Liver (tissue), 9 donors: ENCODE measurements around the gene MARVELD2. TPM values are rescaled to one million over a fixed set of nuclear protein-coding genes. Genes with fewer than 3 reads are reported as not detected.

ENCODE experiments used
- DNase-seq: peaks from one replicate; pipeline ENCODE4 v3.0.0-alpha.2; 2017; ENCODE audit warnings: low spot score
- H3K27ac ChIP-seq, 2 donors: one replicate each; pipeline ENCODE4 v1.7.0; 2013; ENCODE audit warnings: inconsistent platforms in 2 of 2, low read length in 2 of 2, control low read depth in 1 of 2, low read depth in 1 of 2, mild to moderate bottlenecking in 1 of 2
- H3K27me3 ChIP-seq, 4 donors: one replicate each; pipeline versions ENCODE4 v1.6.1 to v1.7.0; 2013; ENCODE audit warnings: low read length in 3 of 4, inconsistent platforms in 1 of 4, mild to moderate bottlenecking in 1 of 4, moderate library complexity in 1 of 4; ENCODE audit not compliant: control insufficient read depth in 4 of 4, insufficient read depth in 4 of 4
- H3K36me3 ChIP-seq, 4 donors: one replicate each; pipeline versions ENCODE4 v1.6.1 to v1.7.0; 2013; ENCODE audit warnings: low read length in 3 of 4, mild to moderate bottlenecking in 3 of 4, low read depth in 1 of 4, moderate library complexity in 1 of 4; ENCODE audit not compliant: control insufficient read depth in 4 of 4, insufficient read depth in 3 of 4
- H3K4me1 ChIP-seq, 4 donors: one replicate each; pipeline versions ENCODE4 v1.6.1 to v1.7.0; 2013; ENCODE audit warnings: low read length in 3 of 4, mild to moderate bottlenecking in 3 of 4, moderate library complexity in 1 of 4; ENCODE audit not compliant: control insufficient read depth in 4 of 4, insufficient read depth in 4 of 4
- H3K4me3 ChIP-seq, 3 donors: one replicate each; pipeline versions ENCODE4 v1.6.1 to v1.7.0; 2013; ENCODE audit warnings: low read length in 3 of 3, control low read depth in 1 of 3, low read depth in 1 of 3, mild to moderate bottlenecking in 1 of 3
- H3K9ac ChIP-seq, 2 donors: one replicate each; pipeline ENCODE4 v1.7.0; 2013; ENCODE audit warnings: low read length in 2 of 2, mild to moderate bottlenecking in 2 of 2, moderate library complexity in 2 of 2, control low read depth in 1 of 2, low read depth in 1 of 2
- H3K9me3 ChIP-seq, 4 donors: one replicate each; pipeline versions ENCODE4 v1.6.1 to v1.7.0; 2013; ENCODE audit warnings: low read length in 3 of 4; ENCODE audit not compliant: control insufficient read depth in 4 of 4
- EGR1 ChIP-seq, 2 donors: IDR thresholded peaks; 2 replicates each; pipeline ENCODE4 v1.6.1; 2016 to 2018; ENCODE audit warnings: antibody characterized with exemption in 2 of 2, low read depth in 2 of 2
- FOXA1 ChIP-seq: IDR thresholded peaks from 2 replicates; pipeline ENCODE4 v1.6.1; 2016; ENCODE audit warnings: antibody characterized with exemption
- FOXA2 ChIP-seq: IDR thresholded peaks from 2 replicates; pipeline ENCODE4 v1.6.1; 2016; ENCODE audit warnings: antibody characterized with exemption
- GABPA ChIP-seq, 2 donors: IDR thresholded peaks in 1 of 2; conservative IDR thresholded peaks in 1 of 2; 2 replicates each; pipeline ENCODE4 v1.6.1; 2016; ENCODE audit warnings: antibody characterized with exemption in 2 of 2, mild to moderate bottlenecking in 1 of 2, moderate library complexity in 1 of 2
- HNF4A ChIP-seq, 2 donors: conservative IDR thresholded peaks; 2 replicates each; pipeline ENCODE4 v1.6.1; 2016; ENCODE audit warnings: antibody characterized with exemption in 2 of 2, mild to moderate bottlenecking in 2 of 2
- HNF4G ChIP-seq: IDR thresholded peaks from 2 replicates; pipeline ENCODE4 v1.6.1; 2016; ENCODE audit warnings: antibody characterized with exemption
- JUND ChIP-seq, 2 donors: IDR thresholded peaks; 2 replicates each; pipeline ENCODE4 v1.6.1; 2016; ENCODE audit warnings: antibody characterized with exemption in 2 of 2
- NR2F2 ChIP-seq: IDR thresholded peaks from 2 replicates; pipeline ENCODE4 v1.6.1; 2016; ENCODE audit warnings: antibody characterized with exemption
- RAD21 ChIP-seq, 2 donors: IDR thresholded peaks; 2 replicates each; pipeline ENCODE4 v1.6.1; 2016; ENCODE audit warnings: antibody characterized with exemption in 2 of 2, mild to moderate bottlenecking in 2 of 2
- RXRA ChIP-seq, 2 donors: IDR thresholded peaks; 2 replicates each; pipeline ENCODE4 v1.6.1; 2017 to 2018; ENCODE audit warnings: antibody characterized with exemption in 2 of 2, mild to moderate bottlenecking in 1 of 2
- SP1 ChIP-seq: IDR thresholded peaks from 2 replicates; pipeline ENCODE4 v1.6.1; 2018; ENCODE audit warnings: antibody characterized with exemption, mild to moderate bottlenecking
- TAF1 ChIP-seq: conservative IDR thresholded peaks from 2 replicates; pipeline ENCODE4 v1.6.1; 2016; ENCODE audit warnings: antibody characterized with exemption, mild to moderate bottlenecking
- YY1 ChIP-seq: IDR thresholded peaks from 2 replicates; pipeline ENCODE4 v1.6.1; 2016; ENCODE audit warnings: antibody characterized with exemption, mild to moderate bottlenecking
- WGBS: extraction: QIAGEN DNeasy Blood & Tissue Kit; methylation state at CpG from one replicate; pipeline ENCODE4 v1.1.7; 2013; 5-methylcytosine and 5-hydroxymethylcytosine counted together
- polyA plus RNA-seq, 2 donors: library from polyadenylated mRNA; stranded (reverse) in 1 of 2; unstranded in 1 of 2; fragments of 200-250 nt in 1 of 2; fragments of >200 nt in 1 of 2; fragmentation: Nextera tagmentation in 1 of 2; extraction: Ambion mirVana in 1 of 2; gene quantifications; one replicate each; pipeline versions ENCODE4 v1.2.1 to v1.2.3, GENCODE V29; 2013 to 2015
- total RNA-seq, 2 donors: library from RNA; depleted of rRNA; stranded (reverse); fragments of >200 nt; gene quantifications; one replicate each; pipeline ENCODE4 v1.2.3, GENCODE V29; 2014
- TF ChIP-seq, protein P1 (sequence below): IDR thresholded peaks from 2 replicates; pipeline ENCODE4 v1.6.1; 2016; ENCODE audit warnings: antibody characterized with exemption
- TF ChIP-seq, protein P2 (sequence below): fragments of 150-350 bp; IDR thresholded peaks from 2 replicates; pipeline ENCODE4 v1.5.1; 2017; ENCODE audit warnings: improper control_type of control experiment, low read depth, low read length; ENCODE audit not compliant: missing input control
- TF ChIP-seq, protein P3 (sequence below): IDR thresholded peaks from 2 replicates; pipeline ENCODE4 v1.6.1; 2016; ENCODE audit warnings: antibody characterized with exemption
- TF ChIP-seq, protein P4 (sequence below): IDR thresholded peaks from 2 replicates; pipeline ENCODE4 v1.6.1; 2016; ENCODE audit warnings: antibody characterized with exemption, mild to moderate bottlenecking
- TF ChIP-seq, protein P5 (sequence below): IDR thresholded peaks from 2 replicates; pipeline ENCODE4 v1.6.1; 2016; ENCODE audit warnings: antibody characterized with exemption
- donor health status: healthy.
- donor health status: healthy.
- donor health status: healthy.
- donor health status: healthy.
- donor health status: healthy.

MARVELD2 gene
- total and polyA plus RNA-seq, 4 donors, result 9.4 to 20.2 (median 12.3) TPM

DNA sequence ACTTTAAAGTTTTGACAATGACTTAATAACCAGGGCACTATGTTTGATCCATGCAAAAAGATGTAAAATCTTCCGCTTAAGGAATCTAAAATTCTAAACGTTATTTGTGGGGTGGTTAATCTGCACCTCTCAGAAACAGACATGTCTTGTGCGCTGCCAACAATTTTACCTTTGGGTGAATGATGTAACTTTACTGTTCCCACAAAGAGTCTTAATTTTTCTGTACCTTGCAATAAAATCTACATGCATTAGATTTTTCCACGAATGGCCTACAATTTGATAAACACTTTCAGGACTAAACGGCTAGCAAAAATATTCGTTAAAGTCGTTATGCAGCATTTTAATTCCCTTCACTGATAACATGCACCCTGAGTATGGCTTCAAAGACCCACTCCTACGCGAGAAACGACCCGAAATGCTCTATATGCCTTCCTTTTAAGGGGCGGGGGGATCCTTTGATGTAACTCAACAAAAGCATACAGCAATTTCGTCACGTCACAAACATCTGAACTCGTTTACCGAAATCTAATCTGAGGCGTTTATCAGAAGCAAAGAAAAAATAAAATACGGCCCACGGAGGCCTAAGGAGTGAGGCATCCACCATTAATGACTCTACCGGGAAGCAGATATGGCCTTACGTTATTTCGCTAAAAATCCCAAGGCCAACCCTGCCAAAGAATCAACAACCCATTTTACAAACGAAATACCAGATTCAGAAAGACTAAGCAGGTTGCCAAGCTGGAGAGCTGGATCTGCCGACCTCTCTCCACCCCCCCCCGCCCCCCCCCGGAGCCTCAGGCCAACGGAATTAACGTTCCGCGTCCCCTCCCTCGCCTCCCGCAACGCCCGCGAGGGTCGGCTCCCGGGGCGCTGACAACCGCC is 46.2 kb upstream of the MARVELD2 start:
- H3K9me3 ChIP-seq, result no peaks in the 10 kb centered on the region
- H3K36me3 ChIP-seq, result peaks cover 4 to 22% (median 16%) of the 10 kb centered on the region in 4 donors
- H3K27ac ChIP-seq, result peak overlapping the region; percentile 78 to 98
- TF ChIP-seq HNF4G (no peak), GABPA (IDR thresholded peaks at IDR 0.05 in 1 of 2, conservative IDR thresholded peaks at IDR 0.05 in 1 of 2) (no peak), FOXA2 (no peak), EGR1 (IDR thresholded peaks at IDR 0.05; ENCODE audit: low read depth in 2 of 2) (no peak)
- TF ChIP-seq, protein P1, sequence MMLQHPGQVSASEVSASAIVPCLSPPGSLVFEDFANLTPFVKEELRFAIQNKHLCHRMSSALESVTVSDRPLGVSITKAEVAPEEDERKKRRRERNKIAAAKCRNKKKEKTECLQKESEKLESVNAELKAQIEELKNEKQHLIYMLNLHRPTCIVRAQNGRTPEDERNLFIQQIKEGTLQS, result peak; percentile 19
- DNase-seq, result no peak
- H3K9ac ChIP-seq, result peak overlapping the region; percentile 87 to 96
- H3K4me1 ChIP-seq, result peaks cover 0 to 22% (median 17%) of the 10 kb centered on the region in 4 donors
- peak overlapping the region; percentile 78 to 95 (median 82) for H3K4me3 ChIP-seq
- 3% methylated on average over 39 of the region's 39 CpGs for WGBS
- no peaks in the 10 kb centered on the region for H3K27me3 ChIP-seq

DNA sequence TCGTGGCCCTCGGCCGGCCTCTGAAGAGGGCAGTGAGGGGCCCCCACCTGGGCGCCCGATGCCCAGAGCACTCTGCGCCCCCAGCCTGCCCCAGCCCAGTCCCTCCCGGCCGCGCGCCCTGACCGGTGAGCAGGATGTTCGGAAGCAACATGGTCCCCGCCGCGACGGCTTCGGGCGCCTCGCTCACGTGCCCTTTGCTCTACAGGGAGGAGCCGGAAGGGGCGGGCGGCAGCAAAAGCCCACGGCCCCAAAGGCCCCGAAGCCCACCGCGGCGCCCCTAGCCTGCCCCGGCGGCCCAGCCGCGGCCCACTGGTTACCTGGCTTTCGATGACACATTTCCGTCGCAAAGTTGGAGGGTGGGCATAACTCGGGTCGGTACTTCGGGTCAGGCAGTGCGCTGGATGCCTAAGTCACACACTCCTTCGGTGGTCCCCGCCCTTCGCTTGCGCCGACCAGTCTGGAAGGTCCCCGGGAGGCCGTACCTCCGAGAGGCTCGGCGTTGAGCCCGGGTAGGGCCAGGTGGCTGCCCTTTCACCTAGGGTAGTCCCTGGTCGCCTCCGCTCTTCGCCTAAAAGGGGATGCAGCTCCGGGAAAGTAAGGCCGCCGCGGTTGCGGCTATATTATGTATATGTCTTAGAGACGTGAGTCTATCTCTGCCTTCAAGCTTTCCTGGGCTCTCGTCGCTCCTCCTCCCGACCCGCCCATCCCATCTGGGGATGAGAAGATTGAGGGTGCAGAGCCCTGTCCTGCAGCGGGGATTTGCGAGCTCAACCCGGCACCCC is 45.4 kb upstream of the MARVELD2 start, which contains the start of the genes AK6, RAD17 and TAF9:
TSS of gene AK6 (minus strand) at position 181 of the 782 bp plus-strand sequence. CDS start at position 151, 30 bp downstream.
TSS of gene RAD17 (plus strand) at position 479 of the 782 bp plus-strand sequence. CDS start 2,391 bp downstream, outside the sequence.
TSS of gene TAF9 (minus strand) at position 181 of the 782 bp plus-strand sequence. CDS start 3,783 bp downstream, outside the sequence.
- TF ChIP-seq, protein P2, sequence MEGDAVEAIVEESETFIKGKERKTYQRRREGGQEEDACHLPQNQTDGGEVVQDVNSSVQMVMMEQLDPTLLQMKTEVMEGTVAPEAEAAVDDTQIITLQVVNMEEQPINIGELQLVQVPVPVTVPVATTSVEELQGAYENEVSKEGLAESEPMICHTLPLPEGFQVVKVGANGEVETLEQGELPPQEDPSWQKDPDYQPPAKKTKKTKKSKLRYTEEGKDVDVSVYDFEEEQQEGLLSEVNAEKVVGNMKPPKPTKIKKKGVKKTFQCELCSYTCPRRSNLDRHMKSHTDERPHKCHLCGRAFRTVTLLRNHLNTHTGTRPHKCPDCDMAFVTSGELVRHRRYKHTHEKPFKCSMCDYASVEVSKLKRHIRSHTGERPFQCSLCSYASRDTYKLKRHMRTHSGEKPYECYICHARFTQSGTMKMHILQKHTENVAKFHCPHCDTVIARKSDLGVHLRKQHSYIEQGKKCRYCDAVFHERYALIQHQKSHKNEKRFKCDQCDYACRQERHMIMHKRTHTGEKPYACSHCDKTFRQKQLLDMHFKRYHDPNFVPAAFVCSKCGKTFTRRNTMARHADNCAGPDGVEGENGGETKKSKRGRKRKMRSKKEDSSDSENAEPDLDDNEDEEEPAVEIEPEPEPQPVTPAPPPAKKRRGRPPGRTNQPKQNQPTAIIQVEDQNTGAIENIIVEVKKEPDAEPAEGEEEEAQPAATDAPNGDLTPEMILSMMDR, result no peak
- peak; percentile 36 to 69 for TF ChIP-seq RXRA (IDR thresholded peaks at IDR 0.05)
- no peak for TF ChIP-seq EGR1 (IDR thresholded peaks at IDR 0.05; ENCODE audit: low read depth in 2 of 2)
- TF ChIP-seq NR2F2, result peak; percentile 62
- TF ChIP-seq HNF4G, result no peak
- TF ChIP-seq, protein P3, sequence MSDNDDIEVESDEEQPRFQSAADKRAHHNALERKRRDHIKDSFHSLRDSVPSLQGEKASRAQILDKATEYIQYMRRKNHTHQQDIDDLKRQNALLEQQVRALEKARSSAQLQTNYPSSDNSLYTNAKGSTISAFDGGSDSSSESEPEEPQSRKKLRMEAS, result no peak
- TF ChIP-seq RAD21 (IDR thresholded peaks at IDR 0.05), result peak; percentile 23 to 33
- TF ChIP-seq, protein P1, result no peak
- TF ChIP-seq GABPA (IDR thresholded peaks at IDR 0.05 in 1 of 2, conservative IDR thresholded peaks at IDR 0.05 in 1 of 2), result peak in 1 of 2 donors; percentile 76
- TF ChIP-seq TAF1, result no peak
- peak in 1 of 2 donors; percentile 9 for TF ChIP-seq JUND (IDR thresholded peaks at IDR 0.05)
- TF ChIP-seq SP1, result peak; percentile 57
- TF ChIP-seq FOXA1, result no peak
- TF ChIP-seq FOXA2, result no peak
- TF ChIP-seq YY1, result peak; percentile 76
- TF ChIP-seq, protein P4, sequence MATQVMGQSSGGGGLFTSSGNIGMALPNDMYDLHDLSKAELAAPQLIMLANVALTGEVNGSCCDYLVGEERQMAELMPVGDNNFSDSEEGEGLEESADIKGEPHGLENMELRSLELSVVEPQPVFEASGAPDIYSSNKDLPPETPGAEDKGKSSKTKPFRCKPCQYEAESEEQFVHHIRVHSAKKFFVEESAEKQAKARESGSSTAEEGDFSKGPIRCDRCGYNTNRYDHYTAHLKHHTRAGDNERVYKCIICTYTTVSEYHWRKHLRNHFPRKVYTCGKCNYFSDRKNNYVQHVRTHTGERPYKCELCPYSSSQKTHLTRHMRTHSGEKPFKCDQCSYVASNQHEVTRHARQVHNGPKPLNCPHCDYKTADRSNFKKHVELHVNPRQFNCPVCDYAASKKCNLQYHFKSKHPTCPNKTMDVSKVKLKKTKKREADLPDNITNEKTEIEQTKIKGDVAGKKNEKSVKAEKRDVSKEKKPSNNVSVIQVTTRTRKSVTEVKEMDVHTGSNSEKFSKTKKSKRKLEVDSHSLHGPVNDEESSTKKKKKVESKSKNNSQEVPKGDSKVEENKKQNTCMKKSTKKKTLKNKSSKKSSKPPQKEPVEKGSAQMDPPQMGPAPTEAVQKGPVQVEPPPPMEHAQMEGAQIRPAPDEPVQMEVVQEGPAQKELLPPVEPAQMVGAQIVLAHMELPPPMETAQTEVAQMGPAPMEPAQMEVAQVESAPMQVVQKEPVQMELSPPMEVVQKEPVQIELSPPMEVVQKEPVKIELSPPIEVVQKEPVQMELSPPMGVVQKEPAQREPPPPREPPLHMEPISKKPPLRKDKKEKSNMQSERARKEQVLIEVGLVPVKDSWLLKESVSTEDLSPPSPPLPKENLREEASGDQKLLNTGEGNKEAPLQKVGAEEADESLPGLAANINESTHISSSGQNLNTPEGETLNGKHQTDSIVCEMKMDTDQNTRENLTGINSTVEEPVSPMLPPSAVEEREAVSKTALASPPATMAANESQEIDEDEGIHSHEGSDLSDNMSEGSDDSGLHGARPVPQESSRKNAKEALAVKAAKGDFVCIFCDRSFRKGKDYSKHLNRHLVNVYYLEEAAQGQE, result peak; percentile 45
- TF ChIP-seq, protein P5, sequence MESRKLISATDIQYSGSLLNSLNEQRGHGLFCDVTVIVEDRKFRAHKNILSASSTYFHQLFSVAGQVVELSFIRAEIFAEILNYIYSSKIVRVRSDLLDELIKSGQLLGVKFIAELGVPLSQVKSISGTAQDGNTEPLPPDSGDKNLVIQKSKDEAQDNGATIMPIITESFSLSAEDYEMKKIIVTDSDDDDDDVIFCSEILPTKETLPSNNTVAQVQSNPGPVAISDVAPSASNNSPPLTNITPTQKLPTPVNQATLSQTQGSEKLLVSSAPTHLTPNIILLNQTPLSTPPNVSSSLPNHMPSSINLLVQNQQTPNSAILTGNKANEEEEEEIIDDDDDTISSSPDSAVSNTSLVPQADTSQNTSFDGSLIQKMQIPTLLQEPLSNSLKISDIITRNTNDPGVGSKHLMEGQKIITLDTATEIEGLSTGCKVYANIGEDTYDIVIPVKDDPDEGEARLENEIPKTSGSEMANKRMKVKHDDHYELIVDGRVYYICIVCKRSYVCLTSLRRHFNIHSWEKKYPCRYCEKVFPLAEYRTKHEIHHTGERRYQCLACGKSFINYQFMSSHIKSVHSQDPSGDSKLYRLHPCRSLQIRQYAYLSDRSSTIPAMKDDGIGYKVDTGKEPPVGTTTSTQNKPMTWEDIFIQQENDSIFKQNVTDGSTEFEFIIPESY, result no peak
- peak in 1 of 2 donors; percentile 12 for TF ChIP-seq HNF4A (conservative IDR thresholded peaks at IDR 0.05)
- peak within 1 kb of the TSS; percentile 78 to 98 for H3K27ac ChIP-seq
- H3K9me3 ChIP-seq, result no peaks in the 10 kb centered on the region
- WGBS, result under 1% methylated on average over 66 of the region's 66 CpGs
- peak; percentile 93 for DNase-seq
- H3K4me3 ChIP-seq, result peak within 1 kb of the TSS; percentile 78 to 95 (median 82)
- H3K27me3 ChIP-seq, result no peaks in the 10 kb centered on the region
- H3K9ac ChIP-seq, result peak within 1 kb of the TSS; percentile 87 to 96
- peaks cover 0 to 22% (median 17%) of the 10 kb centered on the region in 4 donors for H3K4me1 ChIP-seq
- peaks cover 4 to 23% (median 15%) of the 10 kb centered on the region in 4 donors for H3K36me3 ChIP-seq
